Articular chondrocyte of knee joint (primary cell): ENCODE measurements around the gene TRAPPC1. TPM values are rescaled to one million over a fixed set of nuclear protein-coding genes. Genes with fewer than 3 reads are reported as not detected.

Source experiments
- small RNA-seq: library from RNA; depleted of rRNA; stranded (forward); fragments of <200 nt; gene quantifications from one replicate; pipeline ENCODE3, GENCODE V24; 2012
- total RNA-seq: library from RNA; depleted of rRNA; stranded (reverse); fragments of >200 nt; gene quantifications from 2 replicates; pipeline ENCODE4 v1.2.3, GENCODE V29; 2012

The TRAPPC1 gene, protein sequence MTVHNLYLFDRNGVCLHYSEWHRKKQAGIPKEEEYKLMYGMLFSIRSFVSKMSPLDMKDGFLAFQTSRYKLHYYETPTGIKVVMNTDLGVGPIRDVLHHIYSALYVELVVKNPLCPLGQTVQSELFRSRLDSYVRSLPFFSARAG
- 39.6 and 43.9 TPM in 2 replicates for total RNA-seq

DNA sequence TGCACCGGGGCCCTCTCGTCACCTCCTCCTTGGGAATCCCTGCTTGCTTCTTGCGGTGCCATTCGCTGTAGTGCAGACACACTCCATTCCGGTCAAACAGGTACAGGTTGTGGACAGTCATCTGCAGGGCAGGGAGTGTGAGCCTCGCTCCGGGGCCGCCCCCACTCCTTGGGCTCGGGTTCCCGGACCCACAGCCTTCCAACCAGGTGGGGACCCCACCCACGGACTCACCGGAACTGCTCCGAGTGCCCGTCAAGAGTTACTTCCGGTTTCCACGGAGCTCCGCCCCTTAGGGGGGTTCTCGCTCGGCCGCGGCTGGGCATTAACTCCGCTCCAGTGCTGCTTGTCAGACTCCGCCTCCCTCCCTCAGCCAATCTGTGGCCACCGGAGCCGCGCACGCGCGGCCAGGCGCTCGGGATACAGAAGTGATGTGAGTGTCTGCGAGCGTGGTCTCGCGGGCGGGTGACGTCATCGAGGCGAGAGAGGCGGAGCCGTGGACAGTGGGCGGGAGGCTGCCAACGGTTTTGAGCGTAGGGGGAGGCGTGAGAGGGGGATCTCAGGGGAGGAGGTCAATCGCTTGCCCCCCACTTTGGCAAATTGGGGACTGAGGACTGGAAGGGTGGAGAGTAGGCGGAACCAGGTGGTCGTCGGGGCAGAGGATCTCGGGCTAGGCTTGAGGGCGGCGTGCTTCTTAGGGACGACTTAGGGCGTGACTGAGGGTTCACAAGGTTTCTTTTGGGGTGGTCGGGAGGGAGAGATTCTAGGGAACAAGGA is at the start of gene TRAPPC1, which contains the start of gene CNTROB:
Gene TRAPPC1, minus strand, starts transcription at position 238 of the 774 bp plus-strand sequence. Its CDS starts 117 bp downstream, at position 121.
Gene CNTROB, plus strand, starts transcription at position 498 of the 774 bp plus-strand sequence. CDS start 874 bp downstream, outside the sequence.

DNA sequence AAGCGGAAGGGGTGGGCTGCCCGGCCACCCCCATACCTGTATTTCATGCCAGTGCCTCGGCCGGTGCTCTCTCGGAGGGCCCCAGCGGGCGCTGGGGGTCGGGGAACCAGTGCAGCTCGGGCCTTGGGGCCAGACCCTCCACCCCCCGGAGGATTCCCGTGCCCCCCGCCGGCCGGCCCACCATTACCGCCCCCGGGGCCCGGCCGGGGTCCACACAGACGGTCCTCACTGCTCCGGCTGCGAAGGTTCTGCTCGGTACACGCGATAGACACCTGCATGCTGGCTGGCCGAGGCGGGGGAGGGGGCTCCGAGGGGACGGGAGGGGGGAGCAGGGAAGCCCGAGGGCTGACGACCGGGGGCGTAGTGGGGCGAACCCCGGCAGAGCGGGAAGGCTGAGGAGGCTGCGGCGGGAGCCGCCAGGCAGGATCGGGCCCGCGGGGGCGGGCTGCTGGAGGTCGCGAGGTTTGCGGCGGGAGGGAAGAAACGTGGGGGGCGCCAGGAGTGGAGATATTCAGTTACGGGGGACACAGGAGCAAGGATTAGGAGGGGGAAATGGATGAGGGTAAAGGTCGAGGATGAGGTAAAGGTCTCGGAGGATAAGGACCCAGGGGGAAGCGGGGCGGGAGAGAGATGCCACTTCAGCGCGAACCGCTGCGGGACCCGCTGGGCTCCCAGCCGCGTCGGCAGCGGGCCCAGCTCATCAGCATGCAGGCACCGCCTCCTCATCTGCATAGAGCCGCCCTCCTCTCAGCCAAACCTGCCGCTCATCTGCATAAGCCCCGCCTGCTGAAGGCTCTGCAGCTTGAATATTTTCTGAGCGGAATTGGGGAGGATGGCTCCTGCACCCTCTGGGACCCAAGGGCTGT is 2.4 kb downstream of the TRAPPC1 start, which contains the start of gene KCNAB3:
Gene KCNAB3, minus strand, starts transcription at position 699 of the 866 bp plus-strand sequence. Its CDS starts 421 bp downstream, at position 278.

DNA sequence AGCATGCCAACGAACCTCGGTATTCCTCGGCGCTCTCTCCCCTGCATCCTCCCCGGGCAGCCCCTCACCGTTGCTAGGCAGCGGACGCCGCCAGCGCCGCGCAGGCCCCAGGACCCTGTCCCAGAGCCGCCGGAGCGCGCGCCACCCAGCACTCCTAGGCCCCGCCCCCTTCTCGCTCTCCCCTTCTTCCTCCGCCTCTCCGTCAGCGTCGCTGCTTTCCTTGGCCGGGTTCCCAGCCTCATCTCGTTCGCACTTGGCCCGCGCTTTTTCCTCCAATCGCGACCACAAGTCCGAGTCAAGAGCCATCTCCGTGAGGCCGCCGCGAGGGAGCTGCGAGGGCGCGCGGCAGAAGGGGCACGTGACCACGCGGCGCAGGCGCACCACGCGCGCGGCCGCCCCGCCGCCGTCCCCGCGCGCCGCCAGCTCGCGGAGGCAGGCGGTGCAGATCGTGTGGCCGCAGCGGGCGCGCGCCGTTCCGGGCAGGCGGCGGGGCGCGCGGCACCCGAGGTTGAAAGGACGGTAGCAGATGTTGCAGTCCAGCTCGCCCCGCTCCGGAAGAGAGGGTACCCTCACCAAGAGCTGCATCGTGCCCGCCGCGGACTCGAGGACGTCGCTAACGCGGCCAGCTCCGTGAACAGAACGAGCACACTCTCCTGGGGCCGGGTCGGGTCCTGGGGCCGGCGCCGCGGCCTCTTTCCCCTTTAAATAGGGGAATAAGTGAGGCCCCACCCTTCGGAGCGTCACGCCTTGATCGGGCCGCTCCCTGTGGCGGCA is 15.9 kb downstream of the TRAPPC1 start, which contains the start of gene RNF227:
Gene RNF227, minus strand, starts transcription at position 679 of the 774 bp plus-strand sequence. Its CDS starts 94 bp downstream, at position 585.

DNA sequence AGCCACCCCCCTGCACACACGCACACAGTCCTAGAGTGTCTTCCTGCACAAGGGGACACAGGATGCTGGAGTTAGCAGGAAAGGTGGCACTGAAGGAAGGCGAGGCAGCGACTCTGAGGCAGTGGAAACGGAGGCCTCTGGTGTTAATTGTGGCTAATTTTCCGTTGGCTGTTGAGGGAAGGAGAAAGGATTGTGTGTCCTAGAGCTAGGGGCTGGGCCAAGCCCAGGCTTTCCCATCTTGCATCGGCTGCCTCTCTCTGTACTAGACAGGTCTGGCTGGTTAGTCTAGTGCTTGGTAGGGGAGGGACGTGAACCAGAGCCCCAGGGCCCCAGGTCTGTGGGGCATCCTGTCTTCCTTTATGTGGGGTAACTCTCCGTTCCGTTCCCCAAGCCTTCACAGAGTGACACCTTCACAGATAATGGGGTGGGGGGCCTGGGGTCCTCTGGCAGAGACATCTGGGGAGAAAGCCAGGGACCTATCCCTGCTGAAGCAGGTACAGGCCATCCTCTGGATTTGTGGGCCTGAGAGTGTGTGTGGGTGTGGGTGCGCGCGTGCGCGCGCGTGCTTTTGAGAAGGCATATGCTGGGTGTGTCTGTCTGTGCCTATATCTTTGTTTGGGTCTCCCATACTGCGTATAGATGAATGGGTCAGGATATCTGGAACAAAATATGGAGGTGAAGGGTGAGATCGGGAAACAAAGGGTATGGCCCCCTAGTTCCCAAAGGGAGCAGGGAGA is 43.4 kb downstream of the TRAPPC1 start, which contains the start of gene CHD3:
Gene CHD3, plus strand, starts transcription at position 606 of the 737 bp plus-strand sequence. CDS start 212 bp downstream, outside the sequence.

Small RNA genes lying within 50 kb of the gene (small RNA-seq; reads per million reads assigned to genes)
- gene SCARNA21 = 0.46 reads per million, percentile 9 among the genes with 10 or more reads in this experiment

Other genes with a start within 250 kb of the TRAPPC1 start
- gene TP53, start 244.5 kb downstream of the TRAPPC1 start, total RNA-seq = 40.6 and 40.8 TPM in 2 replicates
- gene WRAP53, start 243.5 kb downstream of the TRAPPC1 start, total RNA-seq = 4.1 and 4.4 TPM in 2 replicates
- gene EFNB3, start 226.7 kb downstream of the TRAPPC1 start, total RNA-seq = 0.54 and 0.91 TPM in 2 replicates
- gene DNAH2, start 214.2 kb downstream of the TRAPPC1 start, total RNA-seq = 0.11 and 0.13 TPM in 2 replicates
- gene KDM6B, start 97.7 kb downstream of the TRAPPC1 start, total RNA-seq = 3.1 and 5.7 TPM in 2 replicates
- 0.39 and 1.2 TPM in 2 replicates for gene TMEM88, start 76.9 kb downstream of the TRAPPC1 start, total RNA-seq
- gene NAA38, start 74.4 kb downstream of the TRAPPC1 start, total RNA-seq = 32.9 and 34.7 TPM in 2 replicates
- 10.2 and 13.1 TPM in 2 replicates for gene CYB5D1, start 73.9 kb downstream of the TRAPPC1 start, total RNA-seq
- 80.5 and 94.1 TPM in 2 replicates for gene CHD3, start 43.2 kb downstream of the TRAPPC1 start, total RNA-seq
- 2.3 and 3.0 TPM in 2 replicates for gene RNF227, start 15.7 kb downstream of the TRAPPC1 start, total RNA-seq
- 0.22 and 0.52 TPM in 2 replicates for gene KCNAB3, start 2.1 kb downstream of the TRAPPC1 start, total RNA-seq
- gene CNTROB, start 260 bp upstream of the TRAPPC1 start, total RNA-seq = 23.1 and 24.4 TPM in 2 replicates
- gene GUCY2D, start 70.7 kb upstream of the TRAPPC1 start, total RNA-seq = not detected in 2 replicates
- under 0.01 and 0.32 TPM in 2 replicates for gene ALOX15B, start 107.1 kb upstream of the TRAPPC1 start, total RNA-seq
- not detected in 2 replicates for gene ALOX12B, start 155.8 kb upstream of the TRAPPC1 start, total RNA-seq
- not detected in 2 replicates for gene ALOXE3, start 186.6 kb upstream of the TRAPPC1 start, total RNA-seq
- not detected in 2 replicates for gene HES7, start 192.2 kb upstream of the TRAPPC1 start, total RNA-seq
- gene PER1, start 220.5 kb upstream of the TRAPPC1 start, total RNA-seq = 12.3 and 16.6 TPM in 2 replicates
- 4.1 and 5.1 TPM in 2 replicates for gene VAMP2, start 231.0 kb upstream of the TRAPPC1 start, total RNA-seq
- 13.5 and 31.2 TPM in 2 replicates for gene TMEM107, start 244.4 kb upstream of the TRAPPC1 start, total RNA-seq